Suprapubic skin (tissue), 4 donors: Measurements from ENCODE around the gene NOVA1. TPM values are rescaled to one million over a fixed set of nuclear protein-coding genes. Genes with fewer than 3 reads are reported as not detected.
A peak's percentile ranks its signal among the peaks of the same experiment; 100 is the strongest.

Experiments used
- DNase-seq, 2 donors: peaks; one replicate each; pipeline ENCODE4 v3.0.0-alpha.2; 2019; ENCODE audit warnings: low spot score in 2 of 2
- H3K27ac ChIP-seq: fragments of 200-600 bp; sonication (generic); one replicate; pipeline ENCODE4 v1.5.1; 2019
- H3K27me3 ChIP-seq: fragments of 200-600 bp; sonication (generic); one replicate; pipeline ENCODE4 v1.5.1; 2019
- H3K36me3 ChIP-seq: fragments of 200-600 bp; sonication (generic); one replicate; pipeline ENCODE4 v1.5.1; 2019
- H3K4me1 ChIP-seq: fragments of 200-600 bp; sonication (generic); one replicate; pipeline ENCODE4 v1.5.1; 2019
- H3K4me3 ChIP-seq: fragments of 200-600 bp; sonication (generic); one replicate; pipeline ENCODE4 v1.5.1; 2019; ENCODE audit warnings: mild to moderate bottlenecking
- H3K9me3 ChIP-seq: fragments of 200-600 bp; sonication (generic); one replicate; pipeline ENCODE4 v1.5.1; 2019
- EP300 ChIP-seq: sonication (generic); formaldehyde crosslinking; IDR thresholded peaks from one replicate; pipeline ENCODE4 v1.6.1; 2017; ENCODE audit warnings: antibody characterized with exemption
- POLR2A ChIP-seq, 2 donors: fragments of 450-650 bp; IDR thresholded peaks; one replicate each; pipeline ENCODE4 v1.6.1; 2017; ENCODE audit warnings: antibody characterized with exemption in 2 of 2, mild to moderate bottlenecking in 2 of 2, moderate library complexity in 2 of 2
- POLR2AphosphoS5 ChIP-seq, 3 donors: sonication (generic); formaldehyde crosslinking; IDR thresholded peaks; one replicate each; pipeline ENCODE4 v1.6.1; 2017; ENCODE audit warnings: antibody characterized with exemption in 3 of 3
- WGBS: methylation state at CpG from one replicate; pipeline ENCODE4 v1.1.5; 2018; 5-methylcytosine and 5-hydroxymethylcytosine counted together
- total RNA-seq, 4 donors: library from RNA; depleted of rRNA; stranded (reverse); fragments of >200 nt; gene quantifications; one replicate each; pipeline ENCODE4 v1.1.0, GENCODE V29; 2016
- TF ChIP-seq, protein P1 (sequence below), 2 donors: fragments of 200-600 bp in 1 of 2; fragments of 450-650 bp in 1 of 2; sonication (generic) in 1 of 2; IDR thresholded peaks; one replicate each; pipeline ENCODE4 v1.5.1; 2016 to 2019; ENCODE audit warnings: antibody characterized with exemption in 2 of 2, mild to moderate bottlenecking in 1 of 2, moderate library complexity in 1 of 2

The NOVA1 gene
- total RNA-seq, 4 donors from 2014 or later: 1.5 to 12.2 (median 4.8) TPM

GRCh38 chr14:26424537-26424936 is 173.3 kb downstream of the NOVA1 start:
- no peaks in the 10 kb centered on the region for H3K9me3 ChIP-seq
- no peaks in the 10 kb centered on the region for H3K27me3 ChIP-seq
- no peak overlapping the region for H3K4me3 ChIP-seq
- H3K4me1 ChIP-seq: no peaks in the 10 kb centered on the region
- no peak for DNase-seq
- 64% methylated on average over 2 of the region's 2 CpGs for WGBS
- no peaks in the 10 kb centered on the region for H3K36me3 ChIP-seq
- TF ChIP-seq, protein P1, sequence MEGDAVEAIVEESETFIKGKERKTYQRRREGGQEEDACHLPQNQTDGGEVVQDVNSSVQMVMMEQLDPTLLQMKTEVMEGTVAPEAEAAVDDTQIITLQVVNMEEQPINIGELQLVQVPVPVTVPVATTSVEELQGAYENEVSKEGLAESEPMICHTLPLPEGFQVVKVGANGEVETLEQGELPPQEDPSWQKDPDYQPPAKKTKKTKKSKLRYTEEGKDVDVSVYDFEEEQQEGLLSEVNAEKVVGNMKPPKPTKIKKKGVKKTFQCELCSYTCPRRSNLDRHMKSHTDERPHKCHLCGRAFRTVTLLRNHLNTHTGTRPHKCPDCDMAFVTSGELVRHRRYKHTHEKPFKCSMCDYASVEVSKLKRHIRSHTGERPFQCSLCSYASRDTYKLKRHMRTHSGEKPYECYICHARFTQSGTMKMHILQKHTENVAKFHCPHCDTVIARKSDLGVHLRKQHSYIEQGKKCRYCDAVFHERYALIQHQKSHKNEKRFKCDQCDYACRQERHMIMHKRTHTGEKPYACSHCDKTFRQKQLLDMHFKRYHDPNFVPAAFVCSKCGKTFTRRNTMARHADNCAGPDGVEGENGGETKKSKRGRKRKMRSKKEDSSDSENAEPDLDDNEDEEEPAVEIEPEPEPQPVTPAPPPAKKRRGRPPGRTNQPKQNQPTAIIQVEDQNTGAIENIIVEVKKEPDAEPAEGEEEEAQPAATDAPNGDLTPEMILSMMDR (IDR thresholded peaks at IDR 0.05): no peak
- no peak for TF ChIP-seq POLR2A (IDR thresholded peaks at IDR 0.05)
- TF ChIP-seq POLR2AphosphoS5 (IDR thresholded peaks at IDR 0.05): no peak
- TF ChIP-seq EP300: no peak
- H3K27ac ChIP-seq: no peak overlapping the region

- no peaks in the 10 kb centered on the region for H3K4me1 ChIP-seq
- DNase-seq: peak; percentile 81 to 82
- TF ChIP-seq POLR2AphosphoS5 (IDR thresholded peaks at IDR 0.05): peak in 1 of 3 donors; percentile 48
- TF ChIP-seq, protein P1 (IDR thresholded peaks at IDR 0.05): no peak
- H3K4me3 ChIP-seq: no peak overlapping the region
- 50% methylated on average over 7 of the region's 7 CpGs for WGBS
- no peaks in the 10 kb centered on the region for H3K36me3 ChIP-seq
- peak overlapping the region; percentile 15 for H3K27ac ChIP-seq
- H3K9me3 ChIP-seq: no peaks in the 10 kb centered on the region
- no peaks in the 10 kb centered on the region for H3K27me3 ChIP-seq
These were observed 182.2 kb downstream of the NOVA1 start for GRCh38 chr14:26415618-26416123.

GRCh38 chr14:26414926-26415325 is 182.9 kb downstream of the NOVA1 start:
- DNase-seq: no peak
- Histone ChIP-seq H3K36me3 (no peaks in the 10 kb centered on the region), H3K4me1 (no peaks in the 10 kb centered on the region), H3K27ac (no peak overlapping the region), H3K4me3 (no peak overlapping the region), H3K27me3 (no peaks in the 10 kb centered on the region), H3K9me3 (no peaks in the 10 kb centered on the region)
- TF ChIP-seq, protein P1 (IDR thresholded peaks at IDR 0.05): no peak
- no peak for TF ChIP-seq POLR2A (IDR thresholded peaks at IDR 0.05)
- no peak for TF ChIP-seq POLR2AphosphoS5 (IDR thresholded peaks at IDR 0.05)
- TF ChIP-seq EP300: no peak

- TF ChIP-seq POLR2AphosphoS5 (IDR thresholded peaks at IDR 0.05) (no peak), POLR2A (IDR thresholded peaks at IDR 0.05) (no peak), EP300 (no peak)
- TF ChIP-seq, protein P1 (IDR thresholded peaks at IDR 0.05): no peak
- WGBS: 82% methylated on average over 1 of the region's 1 CpG
- DNase-seq: no peak
- H3K36me3 ChIP-seq: no peaks in the 10 kb centered on the region
- no peak overlapping the region for H3K4me3 ChIP-seq
- H3K27ac ChIP-seq: no peak overlapping the region
- H3K9me3 ChIP-seq: no peaks in the 10 kb centered on the region
- no peaks in the 10 kb centered on the region for H3K4me1 ChIP-seq
- H3K27me3 ChIP-seq: no peaks in the 10 kb centered on the region
These were observed 183.7 kb downstream of the NOVA1 start for GRCh38 chr14:26414103-26414502.

GRCh38 chr14:26412421-26412820 is 185.4 kb downstream of the NOVA1 start:
- DNase-seq: no peak
- Histone ChIP-seq H3K27me3 (no peaks in the 10 kb centered on the region), H3K4me1 (no peaks in the 10 kb centered on the region), H3K9me3 (no peaks in the 10 kb centered on the region), H3K36me3 (no peaks in the 10 kb centered on the region), H3K27ac (no peak overlapping the region), H3K4me3 (no peak overlapping the region)
- no peak for TF ChIP-seq POLR2AphosphoS5 (IDR thresholded peaks at IDR 0.05)
- TF ChIP-seq, protein P1 (IDR thresholded peaks at IDR 0.05): no peak
- TF ChIP-seq EP300: no peak
- no peak for TF ChIP-seq POLR2A (IDR thresholded peaks at IDR 0.05)
- WGBS: 80% methylated on average over 3 of the region's 3 CpGs
